MCF 10A (cell line): ENCODE measurements around the gene SPINT2. TPM values are rescaled to one million over a fixed set of nuclear protein-coding genes. Genes with fewer than 3 reads are reported as not detected.
A peak's percentile ranks its signal among the peaks of the same experiment; 100 is the strongest.

Experiments
- BruUV-seq: library from RNA; stranded (reverse); fragments of 400-500 nt; replicated peaks from 2 replicates; lab custom pipeline; 2021; lab: Mats Ljungman, UMichigan
- CTCF ChIA-PET: fragments of 300-600 bp; sonication (Branson Sonifier 250); formaldehyde crosslinking; extraction: SDS; loops from one replicate; lab custom pipeline; 2021; ENCODE audit warnings: antibody characterized with exemption, inconsistent platforms; lab: Yijun Ruan, JAX
- POLR2A ChIA-PET: fragments of 300-600, 350-650 bp; sonication (Branson Sonifier 250); formaldehyde crosslinking; extraction: SDS; loops from one replicate; lab custom pipeline; 2020; ENCODE audit warnings: antibody characterized with exemption, inconsistent platforms; lab: Yijun Ruan, JAX
- DNase-seq: peaks from one replicate; pipeline ENCODE4 v3.0.0-alpha.2; 2018; ENCODE audit not compliant: unreplicated experiment
- H3K27ac Mint-ChIP-seq: one replicate; pipeline ENCODE4 v1.8.0; 2022; ENCODE audit warnings: mild to moderate bottlenecking, low read depth, mixed read lengths; ENCODE audit not compliant: unreplicated experiment
- H3K27me3 Mint-ChIP-seq: one replicate; pipeline ENCODE4 v1.8.0; 2022; ENCODE audit warnings: mixed read lengths; ENCODE audit not compliant: insufficient read depth, unreplicated experiment
- H3K36me3 Mint-ChIP-seq: one replicate; pipeline ENCODE4 v1.8.0; 2022; ENCODE audit warnings: mild to moderate bottlenecking, moderate library complexity, mixed read lengths; ENCODE audit not compliant: insufficient read depth, unreplicated experiment
- H3K4me1 Mint-ChIP-seq: one replicate; pipeline ENCODE4 v1.8.0; 2022; ENCODE audit warnings: mixed read lengths; ENCODE audit not compliant: insufficient read depth, unreplicated experiment
- H3K4me3 Mint-ChIP-seq: one replicate; pipeline ENCODE4 v1.8.0; 2022; ENCODE audit warnings: mild to moderate bottlenecking, moderate library complexity, mixed read lengths; ENCODE audit not compliant: unreplicated experiment
- H3K9me3 Mint-ChIP-seq: one replicate; pipeline ENCODE4 v1.8.0; 2022; ENCODE audit warnings: mixed read lengths; ENCODE audit not compliant: unreplicated experiment
- CTCF ChIP-seq: fragments of 200-600 bp; IDR thresholded peaks from one replicate; pipeline ENCODE4 v1.8.0; 2022; ENCODE audit warnings: antibody characterized with exemption, mild to moderate bottlenecking; ENCODE audit not compliant: unreplicated experiment
- intact Hi-C: fragments of 100-400 bp; cut with micrococcal nuclease; formaldehyde crosslinking; loops from 2 replicates; pipeline ENCODE4 v1.14.1; 2022
- total RNA-seq: library from RNA; stranded (reverse); gene quantifications from 2 replicates; pipeline ENCODE4 v1.2.3, GENCODE V29; 2022

SPINT2 gene
- total RNA-seq, 1 experiment from 2014 or later: 333 TPM

GRCh38 chr19:38243279-38243673 is 21.1 kb upstream of the SPINT2 start:
- no peak for DNase-seq
- Mint-ChIP-seq H3K36me3 (no peaks in the 10 kb centered on the region), H3K27me3 (no peaks in the 10 kb centered on the region), H3K4me1 (peaks cover 16% of the 10 kb centered on the region), H3K4me3 (peak overlapping the region; percentile 66), H3K9me3 (no peaks in the 10 kb centered on the region), H3K27ac (no peak overlapping the region)
- POLR2A ChIA-PET: interaction anchor here (0.9 to 4.2 kb wide), 7 partner anchors 8 to 131 kb away, joined by 3 to 36 read pairs (median 12); partner anchors contain the start of genes C19orf33, CATSPERG, PSMD8 and SPINT2
- CTCF ChIA-PET: interaction anchor here (0.6 to 5.8 kb wide), 25 partner anchors 9 to 344 kb away, joined by 3 to 102 read pairs (median 4); partner anchors contain the start of genes CATSPERG, KCNK6 and PSMD8
- TF ChIP-seq CTCF: no peak
- BruUV-seq: no TSS peak
- intact Hi-C loops: loop anchor here (1.0 to 10.0 kb wide), 3 partner anchors 21 to 162 kb away; partner anchors contain the start of genes CATSPERG, FAM98C and SPINT2

- Mint-ChIP-seq H3K9me3 (no peaks in the 10 kb centered on the region), H3K36me3 (no peaks in the 10 kb centered on the region), H3K27ac (no peak overlapping the region), H3K27me3 (no peaks in the 10 kb centered on the region), H3K4me1 (peaks cover 16% of the 10 kb centered on the region), H3K4me3 (no peak overlapping the region)
- no peak for DNase-seq
- POLR2A ChIA-PET: interaction anchor here (0.6 to 4.2 kb wide), 6 partner anchors 19 to 684 kb away, joined by 3 to 36 read pairs (median 6); partner anchors contain the start of genes C19orf33, PSMD8, SARS2 and SPINT2
- CTCF ChIA-PET: interaction anchor here (0.8 to 5.8 kb wide), 11 partner anchors 10 to 130 kb away, joined by 3 to 102 read pairs (median 4); partner anchors contain the start of genes CATSPERG and PSMD8
- TF ChIP-seq CTCF: no peak
- no TSS peak for BruUV-seq
- intact Hi-C loops: loop anchor here (10.0 kb wide), 1 partner anchor 159 kb away; the partner anchor contains the start of gene FAM98C
Observed at GRCh38 chr19:38245826-38246498, 18.4 kb upstream of the SPINT2 start.

- intact Hi-C loops: loop anchor here (10.0 kb wide), 1 partner anchor 158 kb away; the partner anchor contains the start of gene FAM98C
- Mint-ChIP-seq H3K27ac (no peak overlapping the region), H3K36me3 (no peaks in the 10 kb centered on the region), H3K4me1 (peaks cover 27% of the 10 kb centered on the region), H3K4me3 (no peak overlapping the region), H3K9me3 (no peaks in the 10 kb centered on the region), H3K27me3 (no peaks in the 10 kb centered on the region)
- BruUV-seq: no TSS peak
- ChIA-PET POLR2A (interaction anchor here (1.5 to 4.2 kb wide), 2 partner anchors 18 to 57 kb away, joined by 6 to 36 read pairs; partner anchors contain the start of genes C19orf33 and SPINT2), CTCF (interaction anchor here (0.6 to 5.8 kb wide), 7 partner anchors 9 to 86 kb away, joined by 3 to 102 read pairs (median 4); partner anchors contain the start of gene CATSPERG)
- no peak for TF ChIP-seq CTCF
- peak; percentile 29 for DNase-seq
Observed at GRCh38 chr19:38247126-38247525, 17.2 kb upstream of the SPINT2 start.
